DLD1 (cell line): ENCODE results near the gene RCOR1.

Experiments
- in situ Hi-C: cut with HindIII; loops from 2 replicates; pipeline ENCODE4 v1.10.0; 2017; ENCODE audit warnings: low sequenced_read_pairs

Gene RCOR1

GRCh38 chr14:102668291-102668873, 75.9 kb downstream of the RCOR1 start:
- in situ Hi-C loops = no loop called here

- in situ Hi-C loops = no loop called here
Measured at GRCh38 chr14:102671410-102671809, 79.0 kb downstream of the RCOR1 start.

- in situ Hi-C loops = no loop called here
Measured at GRCh38 chr14:102672410-102672960, 80.0 kb downstream of the RCOR1 start.

GRCh38 chr14:102675396-102675795, 82.9 kb downstream of the RCOR1 start:
- in situ Hi-C loops = no loop called here

GRCh38 chr14:102678394-102678793, 85.9 kb downstream of the RCOR1 start:
- in situ Hi-C loops = no loop called here

- in situ Hi-C loops = no loop called here
Measured at GRCh38 chr14:102683399-102684297, 91.2 kb downstream of the RCOR1 start.

GRCh38 chr14:102684298-102684663, 91.8 kb downstream of the RCOR1 start:
- in situ Hi-C loops = no loop called here

- in situ Hi-C loops = no loop called here
Measured at GRCh38 chr14:102686196-102686801, 93.8 kb downstream of the RCOR1 start.

GRCh38 chr14:102688290-102688689, 95.8 kb downstream of the RCOR1 start:
- in situ Hi-C loops = no loop called here

GRCh38 chr14:102690509-102691286, 98.2 kb downstream of the RCOR1 start:
- in situ Hi-C loops = no loop called here

- in situ Hi-C loops = no loop called here
Measured at GRCh38 chr14:102691763-102692162, 99.3 kb downstream of the RCOR1 start.

- in situ Hi-C loops = no loop called here
Measured at GRCh38 chr14:102692334-102692733, 99.9 kb downstream of the RCOR1 start.

GRCh38 chr14:102693006-102693755, 100.7 kb downstream of the RCOR1 start:
- in situ Hi-C loops = no loop called here

GRCh38 chr14:102694530-102695166, 102.2 kb downstream of the RCOR1 start:
- in situ Hi-C loops = no loop called here

GRCh38 chr14:102695167-102695555, 102.7 kb downstream of the RCOR1 start:
- in situ Hi-C loops = no loop called here

GRCh38 chr14:102696332-102696731, 103.9 kb downstream of the RCOR1 start:
- in situ Hi-C loops = no loop called here

- in situ Hi-C loops = no loop called here
Measured at GRCh38 chr14:102696856-102697495, 104.5 kb downstream of the RCOR1 start.

GRCh38 chr14:102697501-102697900, 105.1 kb downstream of the RCOR1 start:
- in situ Hi-C loops = no loop called here

- in situ Hi-C loops = no loop called here
Measured at GRCh38 chr14:102699416-102700110, 107.1 kb downstream of the RCOR1 start.
